Fibroblast of mammary gland (primary cell): ENCODE data around the gene TNFRSF6B.

ENCODE experiments used
- DNase-seq: peaks from one replicate; pipeline ENCODE4 v3.0.0-alpha.2; 2010; ENCODE audit warnings: low read depth
- H3K4me3 ChIP-seq: 2 replicates; pipeline ENCODE4 v1.5.1; 2011; ENCODE audit warnings: low read depth, mild to moderate bottlenecking, low read length, moderate library complexity; ENCODE audit not compliant: control insufficient read depth
- TF ChIP-seq, protein P1 (sequence below): conservative IDR thresholded peaks from 2 replicates; pipeline ENCODE4 v1.5.1; 2011; ENCODE audit warnings: low read depth, low read length, inconsistent platforms; ENCODE audit not compliant: control insufficient read depth, insufficient read depth

Gene TNFRSF6B

DNA sequence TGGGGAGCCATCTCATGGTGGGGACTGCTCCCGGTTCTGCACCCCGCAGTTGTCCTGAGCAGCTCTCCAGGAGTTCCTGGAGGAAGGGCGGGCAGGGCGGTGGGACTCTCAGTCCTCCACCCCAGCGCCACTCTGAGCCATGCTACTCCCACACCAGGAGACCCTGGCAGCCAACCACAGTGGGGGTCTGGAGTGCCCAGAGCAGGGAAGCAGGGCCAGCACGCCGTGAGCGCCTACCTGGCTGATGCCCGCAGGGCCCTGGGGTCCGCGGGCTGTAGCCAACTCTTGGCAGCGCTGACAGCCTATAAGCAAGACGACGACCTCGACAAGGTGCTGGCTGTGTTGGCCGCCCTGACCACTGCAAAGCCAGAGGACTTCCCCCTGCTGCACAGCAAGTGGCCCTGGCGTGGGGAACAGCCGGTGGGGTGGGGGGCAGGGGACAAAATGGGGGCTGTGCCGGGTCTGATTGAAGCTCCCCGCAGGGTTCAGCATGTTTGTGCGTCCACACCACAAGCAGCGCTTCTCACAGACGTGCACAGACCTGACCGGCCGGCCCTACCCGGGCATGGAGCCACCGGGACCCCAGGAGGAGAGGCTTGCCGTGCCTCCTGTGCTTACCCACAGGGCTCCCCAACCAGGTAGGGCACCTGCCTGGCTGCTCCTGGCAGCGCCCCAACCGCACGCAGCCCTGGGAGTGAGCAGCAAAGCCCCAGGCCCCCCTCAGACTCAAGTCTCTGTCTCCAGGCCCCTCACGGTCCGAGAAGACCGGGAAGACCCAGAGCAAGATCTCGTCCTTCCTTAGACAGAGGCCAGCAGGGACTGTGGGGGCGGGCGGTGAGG, 1.6 kb upstream of the TNFRSF6B start:
- TF ChIP-seq, protein P1, sequence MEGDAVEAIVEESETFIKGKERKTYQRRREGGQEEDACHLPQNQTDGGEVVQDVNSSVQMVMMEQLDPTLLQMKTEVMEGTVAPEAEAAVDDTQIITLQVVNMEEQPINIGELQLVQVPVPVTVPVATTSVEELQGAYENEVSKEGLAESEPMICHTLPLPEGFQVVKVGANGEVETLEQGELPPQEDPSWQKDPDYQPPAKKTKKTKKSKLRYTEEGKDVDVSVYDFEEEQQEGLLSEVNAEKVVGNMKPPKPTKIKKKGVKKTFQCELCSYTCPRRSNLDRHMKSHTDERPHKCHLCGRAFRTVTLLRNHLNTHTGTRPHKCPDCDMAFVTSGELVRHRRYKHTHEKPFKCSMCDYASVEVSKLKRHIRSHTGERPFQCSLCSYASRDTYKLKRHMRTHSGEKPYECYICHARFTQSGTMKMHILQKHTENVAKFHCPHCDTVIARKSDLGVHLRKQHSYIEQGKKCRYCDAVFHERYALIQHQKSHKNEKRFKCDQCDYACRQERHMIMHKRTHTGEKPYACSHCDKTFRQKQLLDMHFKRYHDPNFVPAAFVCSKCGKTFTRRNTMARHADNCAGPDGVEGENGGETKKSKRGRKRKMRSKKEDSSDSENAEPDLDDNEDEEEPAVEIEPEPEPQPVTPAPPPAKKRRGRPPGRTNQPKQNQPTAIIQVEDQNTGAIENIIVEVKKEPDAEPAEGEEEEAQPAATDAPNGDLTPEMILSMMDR = no peak
- no peak for DNase-seq
- no peak overlapping the region for H3K4me3 ChIP-seq

DNA sequence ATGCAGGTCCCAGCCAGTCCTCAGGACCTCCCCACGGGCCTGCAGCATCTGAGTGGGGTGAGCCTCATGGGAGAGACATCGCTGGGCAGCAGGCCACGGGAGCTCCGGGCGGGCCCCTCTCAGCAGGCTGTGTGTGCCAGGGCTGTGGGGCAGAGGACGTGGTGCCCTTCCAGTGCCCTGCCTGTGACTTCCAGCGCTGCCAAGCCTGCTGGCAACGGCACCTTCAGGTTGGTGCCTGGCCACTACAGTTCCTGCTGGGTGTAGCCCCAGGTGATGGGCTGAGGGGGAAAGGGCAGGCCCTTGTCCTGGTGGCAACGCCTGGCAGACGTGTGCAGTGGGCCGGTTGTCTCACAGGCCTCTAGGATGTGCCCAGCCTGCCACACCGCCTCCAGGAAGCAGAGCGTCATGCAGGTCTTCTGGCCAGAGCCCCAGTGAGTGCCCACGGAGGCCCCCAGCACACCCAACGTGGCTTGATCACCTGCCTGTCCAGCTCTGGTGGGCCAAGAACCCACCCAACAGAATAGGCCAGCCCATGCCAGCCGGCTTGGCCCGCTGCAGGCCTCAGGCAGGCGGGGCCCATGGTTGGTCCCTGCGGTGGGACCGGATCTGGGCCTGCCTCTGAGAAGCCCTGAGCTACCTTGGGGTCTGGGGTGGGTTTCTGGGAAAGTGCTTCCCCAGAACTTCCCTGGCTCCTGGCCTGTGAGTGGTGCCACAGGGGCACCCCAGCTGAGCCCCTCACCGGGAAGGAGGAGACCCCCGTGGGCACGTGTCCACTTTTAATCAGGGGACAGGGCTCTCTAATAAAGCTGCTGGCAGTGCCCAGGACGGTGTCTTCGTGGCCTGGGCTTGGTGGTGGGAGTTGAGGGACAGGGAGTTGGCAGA, 787 bp upstream of the TNFRSF6B start:
- H3K4me3 ChIP-seq = no peak overlapping the region
- no peak for DNase-seq
- TF ChIP-seq, protein P1 = no peak

DNA sequence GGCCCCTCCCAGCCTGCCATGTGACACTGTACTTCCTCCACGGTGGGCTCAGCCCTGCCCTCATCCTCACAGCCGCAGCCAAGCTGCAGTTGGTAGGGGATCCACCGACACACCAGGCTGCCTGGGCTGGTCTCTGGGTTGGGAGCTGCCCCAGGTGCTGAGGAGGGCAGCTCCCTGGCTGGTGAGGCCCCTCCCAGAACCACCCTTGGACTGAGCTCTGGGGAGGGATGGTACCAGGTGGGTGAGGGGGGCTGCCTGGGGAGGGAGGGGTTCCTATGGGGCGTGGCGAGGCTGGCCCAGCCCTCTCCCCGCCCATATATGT, 185 bp upstream of the TNFRSF6B start:
- H3K4me3 ChIP-seq = peak overlapping the region; percentile 39
- TF ChIP-seq, protein P1 = no peak
- no peak for DNase-seq

DNA sequence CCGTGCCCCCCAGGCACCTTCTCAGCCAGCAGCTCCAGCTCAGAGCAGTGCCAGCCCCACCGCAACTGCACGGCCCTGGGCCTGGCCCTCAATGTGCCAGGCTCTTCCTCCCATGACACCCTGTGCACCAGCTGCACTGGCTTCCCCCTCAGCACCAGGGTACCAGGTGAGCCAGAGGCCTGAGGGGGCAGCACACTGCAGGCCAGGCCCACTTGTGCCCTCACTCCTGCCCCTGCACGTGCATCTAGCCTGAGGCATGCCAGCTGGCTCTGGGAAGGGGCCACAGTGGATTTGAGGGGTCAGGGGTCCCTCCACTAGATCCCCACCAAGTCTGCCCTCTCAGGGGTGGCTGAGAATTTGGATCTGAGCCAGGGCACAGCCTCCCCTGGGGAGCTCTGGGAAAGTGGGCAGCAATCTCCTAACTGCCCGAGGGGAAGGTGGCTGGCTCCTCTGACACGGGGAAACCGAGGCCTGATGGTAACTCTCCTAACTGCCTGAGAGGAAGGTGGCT, 960 bp downstream of the TNFRSF6B start:
- H3K4me3 ChIP-seq = peak overlapping the region; percentile 39
- no peak for DNase-seq
- TF ChIP-seq, protein P1 = no peak

DNA sequence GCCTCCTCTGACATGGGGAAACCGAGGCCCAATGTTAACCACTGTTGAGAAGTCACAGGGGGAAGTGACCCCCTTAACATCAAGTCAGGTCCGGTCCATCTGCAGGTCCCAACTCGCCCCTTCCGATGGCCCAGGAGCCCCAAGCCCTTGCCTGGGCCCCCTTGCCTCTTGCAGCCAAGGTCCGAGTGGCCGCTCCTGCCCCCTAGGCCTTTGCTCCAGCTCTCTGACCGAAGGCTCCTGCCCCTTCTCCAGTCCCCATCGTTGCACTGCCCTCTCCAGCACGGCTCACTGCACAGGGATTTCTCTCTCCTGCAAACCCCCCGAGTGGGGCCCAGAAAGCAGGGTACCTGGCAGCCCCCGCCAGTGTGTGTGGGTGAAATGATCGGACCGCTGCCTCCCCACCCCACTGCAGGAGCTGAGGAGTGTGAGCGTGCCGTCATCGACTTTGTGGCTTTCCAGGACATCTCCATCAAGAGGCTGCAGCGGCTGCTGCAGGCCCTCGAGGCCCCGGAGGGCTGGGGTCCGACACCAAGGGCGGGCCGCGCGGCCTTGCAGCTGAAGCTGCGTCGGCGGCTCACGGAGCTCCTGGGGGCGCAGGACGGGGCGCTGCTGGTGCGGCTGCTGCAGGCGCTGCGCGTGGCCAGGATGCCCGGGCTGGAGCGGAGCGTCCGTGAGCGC, 1.6 kb downstream of the TNFRSF6B start:
- DNase-seq = no peak
- no peak overlapping the region for H3K4me3 ChIP-seq
- TF ChIP-seq, protein P1 = no peak

DNA sequence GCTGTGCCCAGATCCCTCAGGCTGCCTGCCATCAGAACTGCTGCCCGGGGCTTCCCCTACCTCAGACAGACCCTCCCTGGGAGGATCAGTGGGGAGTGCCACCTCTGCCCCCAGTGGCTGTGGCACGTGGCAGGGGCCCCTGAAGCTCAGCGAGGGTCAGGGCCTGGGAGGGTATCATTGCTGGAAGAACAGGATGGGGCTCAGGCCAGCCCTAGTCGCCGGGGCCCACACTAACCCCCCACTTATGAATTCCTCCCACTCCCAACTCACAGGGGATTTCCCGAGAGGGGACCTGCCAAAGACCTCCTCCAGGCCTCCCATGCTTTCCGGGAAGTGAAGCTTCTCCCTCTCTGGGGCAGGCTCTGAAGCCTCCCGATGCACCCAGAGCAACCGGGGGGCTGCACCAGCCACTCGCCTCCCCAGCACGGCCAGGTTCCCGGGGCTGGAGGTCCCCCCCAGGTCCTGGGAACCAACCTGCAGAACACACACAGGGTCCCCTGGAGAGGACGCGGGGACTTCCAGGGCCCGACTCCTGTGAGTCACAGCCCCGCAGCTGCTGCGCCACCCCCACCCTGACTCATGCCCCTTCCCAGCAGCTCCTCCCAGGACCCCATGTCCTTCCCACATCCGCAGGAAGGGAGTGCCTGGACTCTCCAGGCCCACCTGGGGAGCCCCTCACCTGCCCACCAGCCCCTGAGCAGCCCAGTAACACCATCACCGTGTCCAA, 2.5 kb downstream of the TNFRSF6B start:
- peak overlapping the region; percentile 6 for H3K4me3 ChIP-seq
- TF ChIP-seq, protein P1 = no peak
- DNase-seq = peak; percentile 91
